Spleen (tissue), 11 donors: ENCODE results near the gene ST6GALNAC5. TPM values are rescaled to one million over a fixed set of nuclear protein-coding genes. Genes with fewer than 3 reads are reported as not detected.
A peak's percentile ranks its signal among the peaks of the same experiment; 100 is the strongest.

Experiments
- DNase-seq: peaks from one replicate; pipeline ENCODE4 v3.0.0-alpha.2; 2020
- H3K27ac ChIP-seq, 8 donors: fragments of 200-600 bp; sonication (generic) in 7 of 8; 1 replicate in 4 of 8; 2 replicates in 4 of 8; pipeline versions ENCODE4 v1.5.0 to v1.8.0; 2016 to 2021; ENCODE audit warnings: inconsistent platforms in 4 of 8, mild to moderate bottlenecking in 4 of 8, moderate library complexity in 1 of 8
- H3K27me3 ChIP-seq, 7 donors: fragments of 200-600 bp; sonication (generic) in 6 of 7; replicated peaks in 1 of 7; 1 replicate in 4 of 7; 2 replicates in 3 of 7; pipeline versions ENCODE4 v1.5.0 to v1.8.0; 2016 to 2021; ENCODE audit warnings: inconsistent platforms in 3 of 7, mild to moderate bottlenecking in 1 of 7
- H3K36me3 ChIP-seq, 6 donors: fragments of 200-600 bp; sonication (generic) in 5 of 6; 1 replicate in 4 of 6; 2 replicates in 2 of 6; pipeline versions ENCODE4 v1.5.0 to v1.8.0; 2016 to 2021; ENCODE audit warnings: inconsistent platforms in 2 of 6
- H3K4me1 ChIP-seq, 6 donors: fragments of 200-600 bp; sonication (generic) in 5 of 6; 1 replicate in 3 of 6; 2 replicates in 3 of 6; pipeline versions ENCODE4 v1.5.0 to v1.8.0; 2016 to 2021; ENCODE audit warnings: inconsistent platforms in 3 of 6
- H3K4me3 ChIP-seq, 8 donors: fragments of 200-600 bp; sonication (generic) in 7 of 8; 1 replicate in 4 of 8; 2 replicates in 4 of 8; pipeline versions ENCODE4 v1.5.0 to v1.8.0; 2016 to 2021; ENCODE audit warnings: inconsistent platforms in 4 of 8, mild to moderate bottlenecking in 4 of 8, moderate library complexity in 2 of 8
- H3K9me3 ChIP-seq, 8 donors: fragments of 200-600 bp; sonication (generic) in 7 of 8; 1 replicate in 4 of 8; 2 replicates in 4 of 8; pipeline versions ENCODE4 v1.5.0 to v1.8.0; 2016 to 2021; ENCODE audit warnings: inconsistent platforms in 4 of 8
- CTCF ChIP-seq, 11 experiments: fragments of 200-600 bp in 7 of 11; fragments of 450-650 bp in 4 of 11; sonication (generic) in 4 of 11; IDR thresholded peaks in 8 of 11; conservative IDR thresholded peaks in 3 of 11; 1 replicate in 7 of 11; 2 replicates in 4 of 11; pipeline versions ENCODE4 v1.4.0 to v1.8.0; 2016 to 2021; ENCODE audit warnings: antibody characterized with exemption in 11 of 11, inconsistent platforms in 4 of 11, mild to moderate bottlenecking in 1 of 11
- POLR2A ChIP-seq, 3 donors: fragments of 450-650 bp; IDR thresholded peaks; one replicate each; pipeline ENCODE4 v1.5.1; 2017; ENCODE audit warnings: antibody characterized with exemption in 3 of 3, mild to moderate bottlenecking in 1 of 3
- POLR2AphosphoS5 ChIP-seq, 3 donors: sonication (generic); formaldehyde crosslinking; IDR thresholded peaks; one replicate each; pipeline ENCODE4 v1.5.1; 2017; ENCODE audit warnings: antibody characterized with exemption in 3 of 3
- WGBS, 5 donors: extraction: QIAGEN DNeasy Blood & Tissue Kit in 3 of 5; methylation state at CpG; one replicate each; pipeline versions ENCODE4 v1.1.5 to v1.1.7; 2013 to 2018; 5-methylcytosine and 5-hydroxymethylcytosine counted together
- intact Hi-C: fragments of 100-400 bp; cut with DNase I; formaldehyde crosslinking; loops from one replicate; pipeline ENCODE4 v1.15.0; 2023; ENCODE audit warnings: low total_unique reads
- polyA plus RNA-seq, 3 donors: library from polyadenylated mRNA; stranded (reverse); fragments of 200-250 nt; gene quantifications; one replicate each; pipeline ENCODE4 v1.2.1, GENCODE V29; 2013
- total RNA-seq, 7 donors: library from RNA; depleted of rRNA in 3 of 7; stranded (reverse); fragments of >200 nt in 3 of 7; fragmentation: NEBNext Ultra II Directional in 4 of 7; extraction: Animal tissue kit (Norgen Biotek cat#: 25700) in 4 of 7; gene quantifications; one replicate each; pipeline versions ENCODE4 v1.1.0 to v1.2.1, GENCODE V29; 2016 to 2021
- donor health status: healthy with polysubstance abuse.
- donor health status: DM: no; HTN: no; CAD: no; lungs with moderate emphysema.
- donor health status: DM: no; HTN: no; CAD: no.
- donor health status: Bipolar disorder and iron deficiency.
- donor health status: healthy.
- donor health status: DM: no; HTN: no; CAD: no.
- donor health status: DM: yes; HTN: yes; CAD: no.

ST6GALNAC5 gene
- total and polyA plus RNA-seq, 10 donors: 0.15 to 2.3 (median 1.6) TPM

- Histone ChIP-seq H3K27me3 (no peaks in the 10 kb centered on the region), H3K4me1 (no peaks in the 10 kb centered on the region), H3K27ac (no peak overlapping the region), H3K9me3 (peaks cover 0 to 6% (median 0%) of the 10 kb centered on the region in 8 donors), H3K4me3 (no peak overlapping the region), H3K36me3 (no peaks in the 10 kb centered on the region)
- DNase-seq: no peak
- intact Hi-C loops: no loop called here
- 32 to 87% (median 59%) methylated on average over 1 of the region's 1 CpG for WGBS, 5 donors
- TF ChIP-seq CTCF (IDR thresholded peaks at IDR 0.05 in 8 of 11, conservative IDR thresholded peaks at IDR 0.05 in 3 of 11) (no peak), POLR2AphosphoS5 (IDR thresholded peaks at IDR 0.05) (no peak), POLR2A (IDR thresholded peaks at IDR 0.05) (no peak)
Measured at GRCh38 chr1:76892675-76893074, 25.4 kb downstream of the ST6GALNAC5 start.

- TF ChIP-seq CTCF (IDR thresholded peaks at IDR 0.05 in 8 of 11, conservative IDR thresholded peaks at IDR 0.05 in 3 of 11) (peak in 6 of 11 experiments; percentile 13 to 63 (median 50)), POLR2AphosphoS5 (IDR thresholded peaks at IDR 0.05) (no peak)
- Histone ChIP-seq H3K4me1 (no peaks in the 10 kb centered on the region), H3K4me3 (no peak overlapping the region), H3K27ac (no peak overlapping the region), H3K9me3 (no peaks in the 10 kb centered on the region), H3K27me3 (no peaks in the 10 kb centered on the region), H3K36me3 (no peaks in the 10 kb centered on the region)
- WGBS, 5 donors: 86 to 95% (median 91%) methylated on average over 2 of the region's 2 CpGs
- intact Hi-C loops: no loop called here
- no peak for DNase-seq
Measured at GRCh38 chr1:76901158-76901767, 34.0 kb downstream of the ST6GALNAC5 start.

- Histone ChIP-seq H3K36me3 (no peaks in the 10 kb centered on the region), H3K27me3 (no peaks in the 10 kb centered on the region), H3K9me3 (peaks cover 0 to 6% (median 0%) of the 10 kb centered on the region in 8 donors), H3K4me3 (no peak overlapping the region), H3K4me1 (no peaks in the 10 kb centered on the region), H3K27ac (no peak overlapping the region)
- no peak for TF ChIP-seq POLR2A (IDR thresholded peaks at IDR 0.05)
- TF ChIP-seq POLR2AphosphoS5 (IDR thresholded peaks at IDR 0.05): no peak
- no peak for TF ChIP-seq CTCF (IDR thresholded peaks at IDR 0.05 in 8 of 11, conservative IDR thresholded peaks at IDR 0.05 in 3 of 11)
- intact Hi-C loops: no loop called here
- whole genome bisulfite sequencing, 5 donors: 66 to 84% (median 76%) methylated on average over 4 of the region's 4 CpGs
- no peak for DNase-seq
Measured at GRCh38 chr1:76905876-76906595, 38.8 kb downstream of the ST6GALNAC5 start.

GRCh38 chr1:76909311-76909710 is 42.0 kb downstream of the ST6GALNAC5 start:
- intact Hi-C loops: no loop called here
- H3K27me3 ChIP-seq: no peaks in the 10 kb centered on the region
- H3K27ac ChIP-seq: no peak overlapping the region
- no peaks in the 10 kb centered on the region for H3K36me3 ChIP-seq
- DNase-seq: no peak
- 73 to 88% (median 87%) methylated on average over 1 of the region's 1 CpG for WGBS, 5 donors
- H3K4me3 ChIP-seq: no peak overlapping the region
- peaks cover 0 to 6% (median 0%) of the 10 kb centered on the region in 8 donors for H3K9me3 ChIP-seq
- TF ChIP-seq CTCF (IDR thresholded peaks at IDR 0.05 in 8 of 11, conservative IDR thresholded peaks at IDR 0.05 in 3 of 11) (no peak), POLR2A (IDR thresholded peaks at IDR 0.05) (no peak), POLR2AphosphoS5 (IDR thresholded peaks at IDR 0.05) (no peak)
- H3K4me1 ChIP-seq: no peaks in the 10 kb centered on the region
